Right lobe of liver (tissue), 6 donors: ENCODE measurements around the gene C17orf114.

Experiments used
- ATAC-seq, 4 donors: fragments of 200-7000 bp; cut with Tn5 transposase; one replicate each; pipeline ENCODE4 v1.9.1; 2020; ENCODE audit warnings: mild to moderate bottlenecking in 4 of 4, moderate library complexity in 4 of 4
- DNase-seq, 3 donors: peaks; one replicate each; pipeline ENCODE4 v3.0.0-alpha.2; 2020
- H3K27ac ChIP-seq, 3 donors: fragments of 200-600 bp; one replicate each; pipeline ENCODE4 v1.8.0; 2022
- H3K27me3 ChIP-seq, 2 donors: fragments of 200-600 bp; one replicate each; pipeline ENCODE4 v1.8.0; 2022
- H3K36me3 ChIP-seq, 4 donors: fragments of 200-600 bp; sonication (generic) in 1 of 4; one replicate each; pipeline versions ENCODE4 v1.5.1 to v1.8.0; 2017 to 2022; ENCODE audit warnings: control low read depth in 1 of 4
- H3K4me1 ChIP-seq, 4 donors: fragments of 200-600 bp; sonication (generic) in 1 of 4; one replicate each; pipeline versions ENCODE4 v1.5.1 to v1.8.0; 2017 to 2022; ENCODE audit warnings: control low read depth in 1 of 4
- H3K4me3 ChIP-seq, 3 donors: fragments of 200-600 bp; one replicate each; pipeline ENCODE4 v1.8.0; 2022
- H3K9me3 ChIP-seq, 4 donors: fragments of 200-600 bp; sonication (generic) in 1 of 4; one replicate each; pipeline versions ENCODE4 v1.5.1 to v1.8.0; 2017 to 2022; ENCODE audit warnings: control low read depth in 1 of 4
- CTCF ChIP-seq, 4 donors: fragments of 200-600 bp in 3 of 4; fragments of 450-650 bp in 1 of 4; IDR thresholded peaks; one replicate each; pipeline versions ENCODE4 v1.5.1 to v1.8.0; 2016 to 2022; ENCODE audit warnings: antibody characterized with exemption in 4 of 4, mild to moderate bottlenecking in 2 of 4
- POLR2A ChIP-seq: fragments of 450-650 bp; IDR thresholded peaks from one replicate; pipeline ENCODE4 v1.6.1; 2017; ENCODE audit warnings: antibody characterized with exemption, mild to moderate bottlenecking
- WGBS: methylation state at CpG from one replicate; pipeline ENCODE4 v1.1.6; 2018; ENCODE audit warnings: low coverage, low lambda C conversion rate; ENCODE audit not compliant: insufficient coverage; ENCODE audit errors: missing lambda C conversion rate; 5-methylcytosine and 5-hydroxymethylcytosine counted together
- intact Hi-C, 2 donors: fragments of 100-400 bp; cut with DNase I; formaldehyde crosslinking; loops; one replicate each; pipeline versions ENCODE4 v1.11.2 to v1.14.1; 2022
- donor health status: DM: no; HTN: yes; CAD: no.
- donor health status: DM: no; HTN: no; CAD: no.
- donor health status: DM: no; HTN: no; CAD: no.
- donor health status: DM: no; HTN: yes; CAD: no.
- donor health status: DM: no; HTN: yes; CAD: no.

Gene C17orf114

GRCh38 chr17:4785311-4786105 lies 16.6 kb downstream of the C17orf114 start:
- Histone ChIP-seq H3K4me1 (peaks cover 0 to 21% (median 5%) of the 10 kb centered on the region in 4 donors), H3K9me3 (no peaks in the 10 kb centered on the region), H3K27ac (no peak overlapping the region), H3K4me3 (peak overlapping the region in 1 of 3 donors; percentile 18), H3K27me3 (no peaks in the 10 kb centered on the region), H3K36me3 (no peaks in the 10 kb centered on the region)
- WGBS, result 33% methylated on average over 4 of the region's 61 CpGs
- no peak for ATAC-seq
- TF ChIP-seq POLR2A (no peak), CTCF (IDR thresholded peaks at IDR 0.05) (no peak)
- DNase-seq, result peak in 1 of 3 donors; percentile 29
- intact Hi-C loops, result loop anchor here (5.0 to 10.0 kb wide), 2 partner anchors 51 to 102 kb away; partner anchors contain the start of genes CXCL16 (in 2 of the 2), MED11 (in 2 of the 2) and ZMYND15 (in 2 of the 2)

GRCh38 chr17:4782652-4783051 lies 19.5 kb downstream of the C17orf114 start:
- Histone ChIP-seq H3K27me3 (no peaks in the 10 kb centered on the region), H3K4me3 (no peak overlapping the region), H3K4me1 (peaks cover 0 to 10% (median 4%) of the 10 kb centered on the region in 4 donors), H3K36me3 (no peaks in the 10 kb centered on the region), H3K27ac (no peak overlapping the region), H3K9me3 (no peaks in the 10 kb centered on the region)
- intact Hi-C loops, result loop anchor here (10.0 kb wide), 1 partner anchor 48 kb away; the partner anchor contains the start of genes CXCL16 (in 2 of the 2), MED11 (in 2 of the 2) and ZMYND15 (in 2 of the 2)
- 46% methylated on average over 10 of the region's 28 CpGs for WGBS
- no peak for ATAC-seq
- no peak for DNase-seq
- TF ChIP-seq CTCF (IDR thresholded peaks at IDR 0.05) (peak in 1 of 4 donors; percentile 7), POLR2A (no peak)

GRCh38 chr17:4780325-4780955 lies 21.7 kb downstream of the C17orf114 start:
- no peak overlapping the region for H3K27ac ChIP-seq
- H3K4me3 ChIP-seq, result no peak overlapping the region
- intact Hi-C loops, result loop anchor here (10.0 kb wide), 1 partner anchor 46 kb away; the partner anchor contains the start of genes CXCL16 (in 2 of the 2), MED11 (in 2 of the 2) and ZMYND15 (in 2 of the 2)
- no peaks in the 10 kb centered on the region for H3K27me3 ChIP-seq
- no peaks in the 10 kb centered on the region for H3K9me3 ChIP-seq
- WGBS, result 66% methylated on average over 2 of the region's 11 CpGs
- TF ChIP-seq CTCF (IDR thresholded peaks at IDR 0.05), result no peak
- no peak for TF ChIP-seq POLR2A
- H3K4me1 ChIP-seq, result no peaks in the 10 kb centered on the region
- H3K36me3 ChIP-seq, result no peaks in the 10 kb centered on the region
- DNase-seq, result no peak
- ATAC-seq, result no peak

GRCh38 chr17:4777969-4778760 lies 24.0 kb downstream of the C17orf114 start:
- no peaks in the 10 kb centered on the region for H3K27me3 ChIP-seq
- ATAC-seq (peak in 1 of 4 donors; percentile 51), DNase-seq (no peak)
- TF ChIP-seq CTCF (IDR thresholded peaks at IDR 0.05) (no peak), POLR2A (no peak)
- no peak overlapping the region for H3K4me3 ChIP-seq
- no peak overlapping the region for H3K27ac ChIP-seq
- intact Hi-C loops, result no loop called here
- H3K4me1 ChIP-seq, result no peaks in the 10 kb centered on the region
- WGBS, result 65% methylated on average over 8 of the region's 9 CpGs
- no peaks in the 10 kb centered on the region for H3K9me3 ChIP-seq
- no peaks in the 10 kb centered on the region for H3K36me3 ChIP-seq
